NB4 (cell line): ENCODE measurements around the gene ANO7.

Source experiments
- DNase-seq: peaks from one replicate; pipeline ENCODE4 v3.0.0; 2010; ENCODE audit warnings: low read depth
- H3K4me3 ChIP-seq: one replicate; pipeline ENCODE4 v1.5.1; 2011; ENCODE audit warnings: mild to moderate bottlenecking, low read depth, low read length, moderate library complexity
- CTCF ChIP-seq: IDR thresholded peaks from one replicate; pipeline ENCODE4 v1.5.1; 2012; ENCODE audit warnings: low read depth, low read length
- MAX ChIP-seq: IDR thresholded peaks from 2 replicates; pipeline ENCODE4 v1.6.1; 2011; ENCODE audit warnings: low read depth, low read length
- MYC ChIP-seq: IDR thresholded peaks from 2 replicates; pipeline ENCODE4 v1.6.1; 2011; ENCODE audit warnings: low read depth, low read length
- POLR2A ChIP-seq: IDR thresholded peaks from 2 replicates; pipeline ENCODE4 v1.6.1; 2011; ENCODE audit warnings: mild to moderate bottlenecking; ENCODE audit not compliant: insufficient read length; ENCODE audit errors: extremely low read depth

Gene ANO7

GRCh38 chr2:241213041-241213440 is 24.6 kb downstream of the ANO7 start:
- no peak overlapping the region for H3K4me3 ChIP-seq
- TF ChIP-seq CTCF (no peak), MAX (no peak), MYC (no peak), POLR2A (no peak)
- no peak for DNase-seq

- TF ChIP-seq POLR2A (no peak), MYC (no peak), CTCF (no peak), MAX (no peak)
- DNase-seq: no peak
- no peak overlapping the region for H3K4me3 ChIP-seq
Observed at GRCh38 chr2:241213567-241213966, 25.1 kb downstream of the ANO7 start.

GRCh38 chr2:241214209-241214608 is 25.7 kb downstream of the ANO7 start:
- DNase-seq: no peak
- no peak for TF ChIP-seq MAX
- TF ChIP-seq POLR2A: no peak
- no peak for TF ChIP-seq CTCF
- no peak for TF ChIP-seq MYC
- no peak overlapping the region for H3K4me3 ChIP-seq

GRCh38 chr2:241214766-241215165 is 26.3 kb downstream of the ANO7 start:
- TF ChIP-seq MAX: no peak
- no peak for TF ChIP-seq CTCF
- DNase-seq: no peak
- H3K4me3 ChIP-seq: no peak overlapping the region

- DNase-seq: no peak
- H3K4me3 ChIP-seq: no peak overlapping the region
- TF ChIP-seq POLR2A: no peak
- no peak for TF ChIP-seq CTCF
- TF ChIP-seq MAX: no peak
- TF ChIP-seq MYC: no peak
Observed at GRCh38 chr2:241215421-241215820, 26.9 kb downstream of the ANO7 start.

GRCh38 chr2:241216211-241216761 is 27.8 kb downstream of the ANO7 start:
- DNase-seq: no peak
- TF ChIP-seq MYC: no peak
- TF ChIP-seq POLR2A: no peak
- TF ChIP-seq MAX: no peak
- no peak for TF ChIP-seq CTCF
- no peak overlapping the region for H3K4me3 ChIP-seq
